GM19438 (cell line): Measurements from ENCODE around the gene TMEM97.
A peak's percentile ranks its signal among the peaks of the same experiment; 100 is the strongest.
"Not testable (repeated sequence)": the region's sequence is repeated elsewhere in the genome, so short reads cannot be mapped to it uniquely, and the experiment has no call there.

ENCODE experiments used
- ATAC-seq: cut with Tn5 transposase; IDR thresholded peaks from one replicate; pipeline ENCODE4 v1.9.1; 2021; ENCODE audit warnings: low read depth; ENCODE audit not compliant: unreplicated experiment

TMEM97 gene

GRCh38 chr17:28318759-28319597, at the start of gene TMEM97:
TMEM97 (plus strand) TSS chr17:28319200; CDS start chr17:28319240, 40 bp downstream.
- ATAC-seq: peak; percentile 98

- no peak for ATAC-seq
Measured at GRCh38 chr17:28270055-28270454, 48.9 kb upstream of the TMEM97 start.

DNA sequence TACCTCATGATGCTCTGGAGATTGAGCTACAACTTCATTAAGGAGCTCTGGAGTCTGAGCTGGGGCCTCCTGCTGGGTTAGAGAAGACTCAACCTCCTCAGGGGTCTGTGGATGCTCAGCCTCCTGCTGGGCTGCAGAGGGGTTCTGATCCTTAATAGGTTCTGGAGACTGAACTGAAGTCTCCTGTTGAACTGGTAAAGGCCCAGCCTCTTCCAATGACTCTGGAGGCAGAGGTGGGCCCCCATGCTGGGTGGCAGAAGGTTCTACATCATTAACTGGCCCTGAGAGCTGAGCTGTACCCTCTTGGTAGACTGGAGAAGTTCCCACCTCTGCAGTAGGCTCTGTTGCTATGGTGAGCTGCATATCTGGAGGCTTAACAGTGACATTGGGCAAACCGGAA, 48.1 kb upstream of the TMEM97 start:
- no peak for ATAC-seq

DNA sequence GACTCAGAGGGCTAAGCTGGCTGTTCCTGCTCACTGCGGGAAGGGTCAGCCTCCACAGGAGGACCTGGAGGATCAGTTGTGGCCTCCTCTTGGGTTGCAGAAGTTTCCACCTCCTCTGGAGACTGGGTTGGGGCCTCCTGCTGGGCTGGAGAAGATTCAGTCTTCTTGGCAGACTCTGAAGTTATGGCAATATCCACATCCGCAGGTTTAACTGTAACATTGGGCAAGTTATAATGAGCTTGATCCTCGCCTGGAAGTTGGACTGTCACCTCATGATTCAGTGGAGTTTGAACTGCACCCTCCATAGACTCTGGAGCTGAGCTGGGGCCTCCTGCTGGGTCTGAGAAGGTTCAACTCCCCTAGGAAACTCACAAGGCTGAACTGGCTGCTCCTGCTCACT, 47.6 kb upstream of the TMEM97 start:
- ATAC-seq: no peak

- ATAC-seq: no peak
Measured at GRCh38 chr17:28272166-28272565, 46.8 kb upstream of the TMEM97 start.

DNA sequence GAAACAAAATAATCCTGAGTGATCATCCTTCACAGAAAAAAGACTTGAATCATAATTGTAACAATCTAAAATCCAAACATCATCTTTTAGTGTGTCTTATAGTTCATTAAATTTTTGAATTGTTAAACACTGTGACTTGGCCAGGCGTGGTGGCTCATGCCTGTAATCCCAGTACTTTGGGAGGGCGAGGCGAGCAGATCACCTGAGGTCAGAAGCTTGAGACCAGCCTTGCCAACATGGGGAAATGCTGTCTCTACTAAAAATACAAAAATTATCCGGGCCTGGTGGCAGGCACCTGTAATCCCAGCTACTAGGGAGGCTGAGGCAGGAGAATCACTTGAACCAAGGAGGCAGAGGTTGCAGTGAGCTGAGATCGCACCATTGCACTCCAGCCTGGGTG, 45.7 kb upstream of the TMEM97 start:
- not testable (repeated sequence) for ATAC-seq

GRCh38 chr17:28274591-28275265, 44.3 kb upstream of the TMEM97 start:
- ATAC-seq: no peak

DNA sequence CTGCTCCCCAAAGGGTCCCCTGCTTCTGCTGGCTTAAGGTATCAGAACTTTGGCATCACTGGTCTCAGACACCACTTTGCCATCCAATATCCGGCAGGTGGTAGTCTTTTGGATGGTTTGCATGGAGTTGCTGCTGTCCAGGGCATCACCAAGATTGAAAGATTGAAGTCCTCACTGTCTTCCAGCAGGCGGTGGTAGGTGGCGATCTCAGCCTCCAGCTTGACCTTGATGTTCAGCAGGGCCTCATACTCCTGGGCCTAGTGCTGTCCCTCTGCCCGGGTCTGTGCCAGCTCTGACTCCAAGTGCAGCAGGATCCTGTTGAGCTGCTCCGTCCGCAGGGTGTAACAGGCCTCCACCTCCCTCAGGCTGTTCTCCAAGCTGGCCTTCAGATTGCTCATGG, 43.0 kb upstream of the TMEM97 start:
- no peak for ATAC-seq

DNA sequence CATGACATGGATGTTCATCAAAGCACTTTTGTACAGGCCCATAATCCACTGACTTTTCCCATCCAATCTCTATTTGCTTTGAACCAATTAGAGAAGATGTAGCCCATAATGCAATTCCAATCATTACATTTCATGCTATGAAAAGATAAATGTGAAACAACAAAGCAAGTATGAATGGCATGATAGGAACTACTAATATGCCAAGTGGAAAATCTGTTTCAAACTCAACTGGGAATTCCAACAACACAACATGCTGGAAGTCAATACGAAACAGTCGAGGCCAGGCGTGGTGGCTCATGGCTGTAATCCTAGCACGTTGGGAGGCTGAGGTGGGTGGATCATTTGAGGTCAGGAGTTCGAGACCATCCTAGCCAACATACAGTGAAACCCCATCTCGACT, 39.6 kb upstream of the TMEM97 start:
- no peak for ATAC-seq

DNA sequence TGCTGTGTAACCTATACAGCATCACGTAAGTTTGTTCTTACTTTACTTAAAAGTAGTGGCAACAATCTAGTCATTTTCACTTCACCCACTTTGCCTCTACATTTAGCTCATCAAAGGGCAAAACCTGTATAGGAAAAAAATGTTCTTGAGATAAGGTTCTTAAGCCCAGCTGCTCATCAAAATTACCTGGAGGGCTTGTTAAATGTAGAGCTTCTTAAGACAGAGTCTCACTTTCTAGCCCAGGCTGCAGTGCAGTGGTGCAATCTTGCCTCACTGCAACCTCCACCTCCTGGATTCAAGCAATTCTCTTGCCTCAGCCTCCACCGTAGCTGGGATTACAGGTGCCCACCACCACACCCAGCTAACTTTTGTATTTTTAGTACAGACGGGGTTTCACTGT, 38.2 kb upstream of the TMEM97 start:
- no peak for ATAC-seq

DNA sequence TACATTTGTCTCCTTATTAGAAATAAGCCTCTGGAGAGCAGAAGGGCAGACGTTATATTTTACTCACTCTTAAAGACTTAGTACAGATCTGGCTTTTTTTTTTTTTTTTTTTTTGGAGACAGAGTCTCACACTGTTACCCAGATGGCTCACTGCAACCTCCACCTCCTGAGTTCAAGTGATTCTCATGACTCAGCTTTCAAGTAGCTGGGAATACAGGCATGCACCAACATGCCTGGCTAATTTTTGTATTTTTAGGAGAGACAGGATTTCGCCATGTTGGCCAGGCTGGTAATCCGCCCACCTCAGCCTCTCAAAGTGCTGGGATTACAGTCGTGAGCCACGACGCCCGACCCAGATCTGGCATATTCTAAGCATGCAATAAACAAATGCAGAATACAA, 36.4 kb upstream of the TMEM97 start:
- ATAC-seq: no peak

DNA sequence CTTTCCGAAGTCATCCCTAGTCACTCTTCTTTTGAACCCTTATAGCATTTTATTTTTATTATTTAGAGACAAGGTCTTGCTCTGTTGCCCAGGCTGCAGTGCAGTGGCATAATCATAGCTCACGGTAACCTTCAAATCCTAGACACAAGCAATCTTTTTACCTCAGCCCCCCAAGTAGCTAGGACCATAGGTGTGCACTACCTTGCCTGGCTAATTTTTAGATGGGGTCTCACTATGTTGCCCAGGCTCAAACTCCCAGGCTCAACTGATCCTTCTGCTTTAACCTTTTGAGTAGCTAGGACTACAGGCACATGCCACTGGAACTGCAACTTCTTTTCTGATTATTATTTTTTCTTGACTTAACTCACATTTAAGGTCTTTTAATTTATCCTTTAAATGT, 33.0 kb upstream of the TMEM97 start:
- no peak for ATAC-seq

DNA sequence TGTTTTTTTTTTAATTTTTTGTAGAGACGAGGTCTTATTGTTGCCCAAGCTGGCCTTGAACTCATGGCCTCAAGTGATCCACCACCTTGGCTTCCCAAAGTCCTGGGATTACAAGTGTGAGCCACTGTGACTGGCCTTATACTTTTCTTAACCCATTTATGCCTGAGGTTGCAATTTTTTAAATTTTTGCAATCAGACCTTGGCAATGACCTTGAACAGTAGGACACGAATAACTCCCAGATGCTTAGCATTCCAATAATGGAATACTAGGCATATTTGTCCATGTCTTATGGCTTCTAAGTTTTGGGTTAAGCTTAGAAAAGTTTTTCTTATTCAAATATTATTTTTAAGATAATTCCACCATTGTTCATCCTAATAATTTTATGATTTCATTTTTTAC, 28.3 kb upstream of the TMEM97 start:
- no peak for ATAC-seq

DNA sequence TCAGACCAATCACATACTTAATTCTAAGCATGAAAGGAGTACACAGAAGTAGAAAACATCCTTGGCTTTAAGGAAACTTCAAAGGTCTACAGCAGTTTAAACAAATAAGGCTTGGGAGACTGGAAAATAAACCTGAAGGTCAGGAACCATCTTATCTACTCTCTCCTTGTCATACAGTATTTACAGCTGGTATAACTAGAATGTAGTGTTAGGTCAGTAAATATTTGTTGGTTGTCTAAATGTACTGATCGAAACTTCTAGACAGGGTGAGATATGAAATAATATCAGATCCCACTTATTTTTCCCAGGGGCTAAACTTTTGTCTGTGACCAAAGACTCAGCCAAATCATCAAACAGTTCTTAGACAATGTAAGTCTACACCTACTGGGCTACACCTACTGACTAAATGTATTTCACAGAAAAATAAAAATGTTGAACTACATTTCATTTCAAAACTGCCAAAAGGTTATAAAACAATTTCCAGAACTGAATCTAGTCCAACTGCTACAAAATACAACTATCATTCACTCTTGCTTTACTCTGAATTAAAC, 27.1 kb upstream of the TMEM97 start:
- no peak for ATAC-seq

DNA sequence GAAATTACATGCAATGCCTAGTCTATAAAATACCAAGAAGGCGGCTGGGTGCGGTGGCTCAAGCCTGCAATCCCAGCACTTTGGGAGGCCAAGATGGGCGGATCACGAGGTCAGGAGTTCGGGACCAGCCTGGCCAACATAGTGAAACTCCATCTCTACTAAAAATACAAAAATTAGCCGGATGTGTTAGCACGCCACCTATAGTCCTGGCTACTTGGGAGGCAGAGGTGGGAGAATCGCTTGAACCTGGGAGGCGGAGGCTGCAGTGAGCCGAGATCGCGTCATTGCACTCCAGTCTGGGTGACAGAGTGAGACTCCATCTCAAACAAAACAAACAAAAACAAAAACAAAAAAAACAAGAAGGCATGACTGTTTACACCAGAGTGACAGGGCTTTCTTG, 26.1 kb upstream of the TMEM97 start:
- ATAC-seq: not testable (repeated sequence)

DNA sequence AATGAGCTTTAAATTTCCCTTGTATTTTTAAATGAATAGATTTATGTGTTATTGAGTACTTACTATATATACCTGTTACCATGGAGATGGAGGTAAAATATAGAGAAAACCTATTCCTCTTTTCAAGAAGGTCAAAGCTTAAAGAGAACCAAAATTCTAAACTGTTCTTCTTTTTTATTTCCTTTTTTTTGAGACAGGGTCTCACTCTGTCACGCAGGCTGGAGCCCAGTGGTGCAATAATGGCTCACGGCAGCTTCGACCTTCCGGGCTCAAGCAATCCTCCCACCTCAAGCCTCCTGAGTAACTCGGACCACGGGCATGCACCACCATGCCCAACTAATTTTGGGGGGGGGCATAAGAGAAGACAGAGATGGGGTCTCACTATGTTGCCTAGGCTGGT, 25.0 kb upstream of the TMEM97 start:
- no peak for ATAC-seq

DNA sequence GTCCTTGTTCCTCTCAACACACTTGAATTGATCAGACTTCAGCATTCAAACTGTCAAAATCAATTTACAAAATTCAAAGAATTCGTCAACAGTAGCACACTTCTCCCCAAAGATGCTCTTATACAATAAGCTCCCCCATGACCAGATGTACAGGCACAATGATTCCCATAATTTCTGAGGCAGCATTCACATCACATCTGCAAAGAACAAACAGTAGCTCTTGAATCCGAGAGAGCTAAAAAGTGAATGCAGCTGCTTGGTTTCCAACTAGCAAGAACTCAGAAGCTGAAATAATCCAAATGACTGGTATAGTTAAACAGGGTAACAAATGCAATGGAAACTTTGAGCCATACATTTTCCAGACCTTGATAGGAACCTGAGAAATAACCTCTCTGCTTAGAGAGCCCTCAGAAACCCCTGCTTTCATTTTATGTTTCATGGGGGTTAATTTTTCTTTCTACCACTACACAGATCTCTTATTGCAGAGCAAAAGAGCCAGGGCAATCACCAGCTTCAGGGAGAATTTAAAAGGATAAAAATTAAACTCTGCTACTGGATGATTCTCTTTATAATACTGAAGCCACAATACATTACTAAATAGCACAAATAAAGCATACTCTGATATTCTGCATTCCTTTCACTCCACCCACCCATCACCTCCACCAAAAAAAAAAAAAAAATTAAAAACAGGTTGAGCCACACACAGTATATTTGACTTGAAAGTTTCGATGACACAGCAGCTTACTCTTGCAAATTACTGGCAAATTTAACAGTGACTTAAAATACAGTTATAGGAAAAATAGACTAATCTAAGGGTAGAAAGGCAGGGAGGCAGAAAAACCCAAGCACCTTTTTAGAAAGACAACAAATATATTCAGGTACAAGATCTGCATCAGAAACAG, 23.1 kb upstream of the TMEM97 start:
- no peak for ATAC-seq

GRCh38 chr17:28298449-28298848, 20.6 kb upstream of the TMEM97 start:
- ATAC-seq: no peak

GRCh38 chr17:28306954-28307401, 12.0 kb upstream of the TMEM97 start:
- no peak for ATAC-seq

DNA sequence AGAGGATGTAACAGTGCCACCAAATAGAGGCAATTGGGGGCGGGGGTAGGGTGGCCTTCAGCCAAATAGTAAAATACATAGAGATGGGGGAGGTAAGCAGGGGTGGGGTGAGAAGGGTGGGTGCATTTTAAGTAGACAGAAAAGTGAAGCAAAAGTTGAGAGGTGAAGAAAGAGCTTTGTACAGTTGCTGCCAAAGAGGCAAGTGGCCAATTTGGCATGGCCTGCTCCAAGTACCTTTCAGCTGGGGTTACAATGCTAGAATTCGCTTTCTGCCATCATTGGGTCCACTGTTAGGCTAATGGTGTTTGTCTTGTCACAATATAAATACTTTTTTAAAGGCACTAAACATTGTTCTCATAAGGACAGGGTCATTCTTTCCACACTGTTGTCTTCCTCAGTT, 5.2 kb upstream of the TMEM97 start:
- ATAC-seq: no peak
